Activated naive CD8-positive, alpha-beta T cell treated with anti-CD3 and anti-CD28 coated beads for 36 hours (primary cell): ENCODE results near the gene CEACAM1. TPM values are rescaled to one million over a fixed set of nuclear protein-coding genes. Genes with fewer than 3 reads are reported as not detected.
"Not testable (repeated sequence)": the region's sequence is repeated elsewhere in the genome, so short reads cannot be mapped to it uniquely, and the experiment has no call there.

Experiments
- DNase-seq: peaks from one replicate; pipeline ENCODE4 v3.0.0; 2021
- H3K27ac Mint-ChIP-seq: one replicate; pipeline ENCODE4 v1.8.0; 2022; ENCODE audit warnings: mild to moderate bottlenecking, moderate library complexity, mixed read lengths
- H3K27me3 Mint-ChIP-seq: one replicate; pipeline ENCODE4 v1.8.0; 2022; ENCODE audit warnings: mild to moderate bottlenecking, mixed read lengths
- H3K36me3 Mint-ChIP-seq: one replicate; pipeline ENCODE4 v1.8.0; 2021; ENCODE audit warnings: mild to moderate bottlenecking, mixed read lengths
- H3K4me1 Mint-ChIP-seq: one replicate; pipeline ENCODE4 v1.8.0; 2021; ENCODE audit warnings: mixed read lengths
- H3K4me3 Mint-ChIP-seq: one replicate; pipeline ENCODE4 v1.8.0; 2022; ENCODE audit warnings: mild to moderate bottlenecking, moderate library complexity, mixed read lengths
- H3K9me3 Mint-ChIP-seq: one replicate; pipeline ENCODE4 v1.8.0; 2022; ENCODE audit warnings: mixed read lengths
- total RNA-seq, 2 experiments: library from RNA; stranded (reverse); gene quantifications; one replicate each; pipeline ENCODE4 v1.2.3, GENCODE V29; 2021

The CEACAM1 gene
- total RNA-seq, 2 experiments from 2014 or later = 3.3 to 3.5 TPM

DNA sequence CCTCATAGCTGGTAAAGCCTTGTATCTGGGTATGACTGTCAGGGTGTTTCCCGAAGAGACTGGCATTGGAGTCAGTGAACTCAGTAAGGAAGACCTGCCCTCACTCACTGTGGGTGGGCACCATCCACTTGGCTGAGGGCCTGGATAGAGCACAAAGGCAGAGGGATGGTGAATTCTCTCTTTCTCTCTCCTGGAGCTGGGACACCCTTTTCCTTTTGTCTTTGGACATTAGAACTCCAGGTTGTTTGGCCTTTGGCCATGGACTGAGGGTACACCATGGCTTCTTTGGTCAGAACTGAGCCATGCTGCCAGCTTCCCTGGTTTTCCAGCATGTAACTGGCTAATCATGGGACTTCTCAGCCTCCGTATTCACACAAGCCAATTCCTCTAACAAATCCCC is 4.6 kb upstream of the CEACAM1 start:
- H3K4me1 Mint-ChIP-seq = peaks cover 17% of the 10 kb centered on the region
- no peaks in the 10 kb centered on the region for H3K36me3 Mint-ChIP-seq
- H3K4me3 Mint-ChIP-seq = no peak overlapping the region
- H3K27me3 Mint-ChIP-seq = no peaks in the 10 kb centered on the region
- no peak for DNase-seq
- H3K27ac Mint-ChIP-seq = no peak overlapping the region
- H3K9me3 Mint-ChIP-seq = no peaks in the 10 kb centered on the region

GRCh38 chr19:42531313-42531712 is 3.0 kb upstream of the CEACAM1 start:
- DNase-seq = no peak
- H3K36me3 Mint-ChIP-seq = no peaks in the 10 kb centered on the region
- no peaks in the 10 kb centered on the region for H3K27me3 Mint-ChIP-seq
- peaks cover 27% of the 10 kb centered on the region for H3K4me1 Mint-ChIP-seq
- H3K27ac Mint-ChIP-seq = no peak overlapping the region
- no peak overlapping the region for H3K4me3 Mint-ChIP-seq
- no peaks in the 10 kb centered on the region for H3K9me3 Mint-ChIP-seq

GRCh38 chr19:42529248-42529764 is 1.0 kb upstream of the CEACAM1 start:
- Mint-ChIP-seq H3K27ac (peak overlapping the region; percentile 72), H3K4me3 (peak overlapping the region; percentile 70), H3K4me1 (peaks cover 34% of the 10 kb centered on the region), H3K27me3 (no peaks in the 10 kb centered on the region), H3K36me3 (no peaks in the 10 kb centered on the region), H3K9me3 (no peaks in the 10 kb centered on the region)
- DNase-seq = peak; percentile 64

DNA sequence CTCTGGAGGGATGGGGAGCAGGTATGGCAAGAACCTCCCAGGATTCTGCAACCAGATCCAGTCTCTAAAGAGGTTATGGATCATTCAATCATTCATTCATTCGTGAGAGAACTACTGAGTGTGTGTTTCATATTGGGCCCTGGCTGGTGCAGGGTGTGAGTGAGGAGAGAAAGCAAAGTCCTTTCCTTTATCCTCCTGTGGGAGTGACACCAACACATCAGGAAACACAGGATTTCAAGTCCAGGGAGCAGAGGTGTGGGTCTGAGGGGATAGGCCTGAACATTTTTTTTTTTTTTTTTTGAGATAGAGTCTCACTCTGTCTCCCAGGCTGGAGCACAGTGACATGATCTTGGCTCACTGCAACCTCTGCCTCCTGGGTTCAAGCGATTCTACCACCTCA is 3.3 kb downstream of the CEACAM1 start:
- peaks cover 36% of the 10 kb centered on the region for H3K4me1 Mint-ChIP-seq
- DNase-seq = no peak
- H3K27me3 Mint-ChIP-seq = no peaks in the 10 kb centered on the region
- no peak overlapping the region for H3K4me3 Mint-ChIP-seq
- H3K36me3 Mint-ChIP-seq = no peaks in the 10 kb centered on the region
- H3K9me3 Mint-ChIP-seq = no peaks in the 10 kb centered on the region
- H3K27ac Mint-ChIP-seq = no peak overlapping the region

DNA sequence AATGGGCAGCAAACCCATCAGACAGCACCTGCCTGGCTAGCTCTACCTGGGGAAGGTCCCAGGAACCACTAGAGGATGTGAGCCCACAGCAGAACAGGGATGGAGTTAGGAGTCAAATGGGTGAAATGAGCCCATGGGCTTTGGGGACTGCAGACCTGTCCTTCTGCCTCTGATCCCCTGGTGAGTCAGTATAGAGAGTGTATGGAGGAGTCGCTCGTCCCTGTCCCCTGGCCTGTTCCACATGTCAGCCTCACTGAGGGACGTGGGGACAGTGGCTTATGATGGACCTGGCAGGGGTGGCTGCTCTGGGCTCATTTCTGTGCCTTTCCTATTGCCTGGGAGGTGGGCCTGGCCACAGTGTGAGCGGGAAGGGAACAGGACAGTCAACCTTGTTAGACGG is 4.0 kb downstream of the CEACAM1 start:
- H3K9me3 Mint-ChIP-seq = no peaks in the 10 kb centered on the region
- no peak overlapping the region for H3K4me3 Mint-ChIP-seq
- H3K27me3 Mint-ChIP-seq = no peaks in the 10 kb centered on the region
- H3K4me1 Mint-ChIP-seq = peaks cover 32% of the 10 kb centered on the region
- H3K27ac Mint-ChIP-seq = no peak overlapping the region
- no peak for DNase-seq
- H3K36me3 Mint-ChIP-seq = peaks cover 1% of the 10 kb centered on the region

DNA sequence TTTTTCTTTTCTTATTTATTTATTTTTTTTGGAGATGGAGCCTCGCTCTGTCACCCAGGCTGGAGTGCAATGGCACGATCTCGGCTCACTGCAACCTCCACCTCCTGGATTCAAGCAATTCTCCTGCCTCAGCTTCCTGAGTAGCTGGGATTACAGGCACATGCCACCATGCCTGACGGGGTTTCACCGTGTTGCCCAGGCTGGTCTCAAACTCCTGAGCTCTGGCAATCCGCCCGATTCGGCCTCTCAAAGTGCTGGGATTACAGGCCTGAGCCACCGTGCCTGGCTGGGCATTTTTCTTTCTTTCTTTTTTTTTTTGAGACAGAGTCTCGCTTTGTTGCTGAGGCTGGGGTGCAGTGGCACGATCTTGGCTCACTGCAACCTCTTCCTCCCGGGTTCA is 6.0 kb downstream of the CEACAM1 start:
- H3K9me3 Mint-ChIP-seq = not testable (repeated sequence)

GRCh38 chr19:42521346-42522030 is 6.8 kb downstream of the CEACAM1 start:
- Mint-ChIP-seq H3K36me3 (peaks cover 5% of the 10 kb centered on the region), H3K9me3 (no peaks in the 10 kb centered on the region), H3K27ac (no peak overlapping the region), H3K4me3 (no peak overlapping the region), H3K4me1 (peaks cover 9% of the 10 kb centered on the region), H3K27me3 (no peaks in the 10 kb centered on the region)
- no peak for DNase-seq

More for the DNA sequence above, 6.0 kb downstream of the CEACAM1 start:
- not testable (repeated sequence) for H3K4me3 Mint-ChIP-seq, DNase-seq, H3K27ac Mint-ChIP-seq, H3K27me3 Mint-ChIP-seq, H3K36me3 Mint-ChIP-seq
- H3K4me1 Mint-ChIP-seq = peaks cover 13% of the 10 kb centered on the region

DNA sequence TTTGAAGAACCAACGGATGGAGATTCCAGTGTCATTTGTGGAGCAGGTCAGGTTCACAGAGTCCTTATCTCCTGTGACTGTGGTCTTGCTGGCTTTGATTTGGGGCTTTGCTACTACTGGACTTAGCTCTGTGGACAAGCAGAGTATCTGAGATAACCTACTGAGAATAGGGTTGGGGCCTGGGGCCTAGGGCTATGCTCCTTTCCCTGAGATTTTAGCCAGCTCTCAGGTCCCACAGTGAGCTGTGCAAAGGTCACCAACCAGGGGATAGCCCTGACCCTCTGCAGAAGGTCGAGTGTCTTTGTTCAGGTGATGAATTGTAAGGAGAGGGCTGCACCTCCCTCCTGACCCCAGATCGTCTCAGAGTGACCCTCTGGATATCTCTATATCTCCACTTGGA is 9.2 kb downstream of the CEACAM1 start:
- H3K36me3 Mint-ChIP-seq = peaks cover 5% of the 10 kb centered on the region
- no peaks in the 10 kb centered on the region for H3K9me3 Mint-ChIP-seq
- no peak for DNase-seq
- H3K4me3 Mint-ChIP-seq = no peak overlapping the region
- H3K27me3 Mint-ChIP-seq = no peaks in the 10 kb centered on the region
- H3K4me1 Mint-ChIP-seq = peaks cover 4% of the 10 kb centered on the region
- H3K27ac Mint-ChIP-seq = no peak overlapping the region

GRCh38 chr19:42516771-42517170 is 11.5 kb downstream of the CEACAM1 start:
- peaks cover 17% of the 10 kb centered on the region for H3K4me1 Mint-ChIP-seq
- H3K36me3 Mint-ChIP-seq = peaks cover 6% of the 10 kb centered on the region
- DNase-seq = no peak
- no peaks in the 10 kb centered on the region for H3K9me3 Mint-ChIP-seq
- no peak overlapping the region for H3K4me3 Mint-ChIP-seq
- no peaks in the 10 kb centered on the region for H3K27me3 Mint-ChIP-seq
- no peak overlapping the region for H3K27ac Mint-ChIP-seq

DNA sequence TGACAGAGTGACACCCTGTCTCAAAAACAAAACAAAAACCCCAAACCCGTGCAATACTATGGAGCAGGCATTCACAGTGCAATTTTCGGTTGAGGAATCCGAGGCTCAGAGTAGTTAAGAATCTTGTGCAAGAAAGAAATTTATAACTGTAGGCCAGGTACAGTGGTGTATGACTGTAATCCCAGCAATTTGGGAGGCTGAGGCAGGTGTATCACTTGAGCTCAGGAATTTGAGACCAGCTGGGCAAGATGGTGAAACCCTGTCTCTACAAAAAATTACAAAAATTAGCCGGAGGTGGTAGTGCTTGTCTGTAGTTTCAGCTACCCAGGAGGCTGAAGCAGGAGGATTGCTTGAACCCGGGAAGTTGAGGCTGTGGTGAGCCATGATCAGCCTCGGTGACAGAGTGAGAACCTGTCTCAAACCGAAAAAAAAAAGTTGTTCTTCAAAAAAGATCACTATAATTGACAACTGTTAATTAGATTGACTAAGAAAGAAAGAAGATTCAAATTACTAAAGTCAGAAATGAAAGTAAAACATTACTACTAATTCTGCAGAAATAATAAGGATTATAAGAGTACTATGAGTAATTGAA is 12.9 kb downstream of the CEACAM1 start:
- DNase-seq = no peak
- Mint-ChIP-seq H3K4me1 (peaks cover 17% of the 10 kb centered on the region), H3K27me3 (no peaks in the 10 kb centered on the region), H3K27ac (no peak overlapping the region), H3K4me3 (no peak overlapping the region), H3K9me3 (no peaks in the 10 kb centered on the region), H3K36me3 (peaks cover 6% of the 10 kb centered on the region)

- peaks cover 6% of the 10 kb centered on the region for H3K36me3 Mint-ChIP-seq
- no peak for DNase-seq
- no peaks in the 10 kb centered on the region for H3K9me3 Mint-ChIP-seq
- H3K27me3 Mint-ChIP-seq = no peaks in the 10 kb centered on the region
- H3K4me1 Mint-ChIP-seq = peaks cover 17% of the 10 kb centered on the region
- H3K4me3 Mint-ChIP-seq = no peak overlapping the region
- H3K27ac Mint-ChIP-seq = no peak overlapping the region
Observed at GRCh38 chr19:42514449-42514848, 13.8 kb downstream of the CEACAM1 start.

DNA sequence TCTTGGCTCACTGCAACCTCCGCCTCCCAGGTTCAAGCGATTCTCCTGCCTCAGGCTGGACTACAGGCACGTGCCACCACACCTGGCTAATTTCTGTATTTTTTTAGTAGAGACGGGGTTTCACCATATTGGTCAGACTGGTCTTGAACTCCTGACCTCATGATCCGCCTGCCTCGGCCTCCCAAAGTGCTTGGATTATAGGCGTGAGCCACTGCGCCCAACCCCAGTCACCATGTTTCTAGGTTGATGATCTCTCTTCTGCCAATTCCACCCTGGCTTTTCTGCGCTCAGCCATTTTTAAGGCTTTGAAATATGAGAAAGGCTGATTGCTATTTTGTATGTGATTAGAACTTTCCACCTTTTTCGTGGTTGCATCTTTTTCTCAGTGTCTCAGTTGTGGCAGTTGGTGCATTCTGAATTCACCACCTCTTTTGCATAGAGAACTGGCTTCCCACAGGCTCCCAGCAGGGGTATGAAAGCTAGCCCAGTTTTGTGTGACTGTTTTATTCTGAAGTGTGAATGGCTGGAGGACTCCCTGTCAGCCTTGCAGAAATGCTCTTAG is 15.5 kb downstream of the CEACAM1 start:
- DNase-seq = peak; percentile 42
- Mint-ChIP-seq H3K36me3 (peaks cover 1% of the 10 kb centered on the region), H3K27ac (peak overlapping the region; percentile 57)

GRCh38 chr19:42512130-42512636 is 16.1 kb downstream of the CEACAM1 start:
- Mint-ChIP-seq H3K4me3 (peak overlapping the region; percentile 5), H3K27ac (peak overlapping the region; percentile 57), H3K4me1 (peaks cover 23% of the 10 kb centered on the region), H3K27me3 (no peaks in the 10 kb centered on the region), H3K36me3 (peaks cover 1% of the 10 kb centered on the region), H3K9me3 (no peaks in the 10 kb centered on the region)
- DNase-seq = no peak

More for the DNA sequence above, 15.5 kb downstream of the CEACAM1 start:
- H3K4me1 Mint-ChIP-seq = peaks cover 23% of the 10 kb centered on the region
- no peaks in the 10 kb centered on the region for H3K27me3 Mint-ChIP-seq
- no peak overlapping the region for H3K4me3 Mint-ChIP-seq
- H3K9me3 Mint-ChIP-seq = no peaks in the 10 kb centered on the region

DNA sequence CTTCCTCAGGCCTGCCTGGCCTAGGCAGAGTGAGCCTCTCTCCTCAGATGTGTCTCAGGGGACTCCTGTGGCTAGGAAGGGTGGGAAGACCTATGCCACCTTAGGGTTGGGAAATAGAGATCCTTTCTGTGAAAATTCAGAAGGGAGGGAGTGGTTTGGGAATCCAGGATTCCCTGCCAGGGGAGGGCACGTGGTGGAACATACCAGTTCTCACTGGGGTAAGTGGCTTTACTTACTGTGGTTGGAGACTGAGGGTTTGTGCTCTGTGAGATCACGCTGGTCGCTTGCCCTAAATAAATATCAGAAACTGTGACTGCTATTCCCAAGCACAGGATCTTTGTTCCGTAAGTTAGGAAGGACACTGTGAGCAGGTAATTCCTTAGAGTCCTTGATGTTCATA is 16.9 kb downstream of the CEACAM1 start:
- Mint-ChIP-seq H3K27ac (no peak overlapping the region), H3K9me3 (no peaks in the 10 kb centered on the region), H3K36me3 (peaks cover 1% of the 10 kb centered on the region), H3K27me3 (no peaks in the 10 kb centered on the region), H3K4me1 (peaks cover 23% of the 10 kb centered on the region), H3K4me3 (no peak overlapping the region)
- DNase-seq = no peak

- Mint-ChIP-seq H3K9me3 (no peaks in the 10 kb centered on the region), H3K4me3 (no peak overlapping the region), H3K27me3 (no peaks in the 10 kb centered on the region), H3K27ac (peak overlapping the region; percentile 17), H3K4me1 (peaks cover 28% of the 10 kb centered on the region), H3K36me3 (peaks cover 1% of the 10 kb centered on the region)
- DNase-seq = no peak
Observed at GRCh38 chr19:42508892-42509444, 19.3 kb downstream of the CEACAM1 start.
